GM23248 (cell line): ENCODE data around the gene EHBP1. TPM values are rescaled to one million over a fixed set of nuclear protein-coding genes. Genes with fewer than 3 reads are reported as not detected.

ENCODE experiments used
- DNase-seq: peaks from one replicate; pipeline ENCODE4 v3.0.0-alpha.2; 2015
- H2AFZ ChIP-seq: fragments of 200-600 bp; sonication (generic); 2 replicates; pipeline ENCODE4 v1.6.1; 2016; ENCODE audit warnings: antibody characterized with exemption
- H3F3A ChIP-seq: fragments of 200-600 bp; sonication (generic); 2 replicates; pipeline ENCODE4 v1.6.1; 2016; ENCODE audit warnings: mild to moderate bottlenecking, antibody characterized with exemption, mixed run types; ENCODE audit not compliant: insufficient read depth
- H3K27ac ChIP-seq: fragments of 200-600 bp; sonication (generic); 2 replicates; pipeline ENCODE4 v1.5.1; 2016; ENCODE audit warnings: mild to moderate bottlenecking
- H3K27me3 ChIP-seq: fragments of 200-600 bp; sonication (generic); replicated peaks from 2 replicates; pipeline ENCODE4 v1.6.1; 2016; ENCODE audit warnings: mild to moderate bottlenecking; ENCODE audit not compliant: insufficient read depth
- H3K36me3 ChIP-seq: fragments of 200-600 bp; sonication (generic); 2 replicates; pipeline ENCODE4 v1.6.1; 2016; ENCODE audit warnings: low read depth, mild to moderate bottlenecking
- H3K4me1 ChIP-seq: fragments of 200-600 bp; sonication (generic); 2 replicates; pipeline ENCODE4 v1.6.1; 2016; ENCODE audit warnings: mild to moderate bottlenecking; ENCODE audit not compliant: insufficient read depth
- H3K4me2 ChIP-seq: fragments of 200-600 bp; sonication (generic); one replicate; pipeline ENCODE4 v1.6.1; 2016; ENCODE audit warnings: mild to moderate bottlenecking; ENCODE audit not compliant: unreplicated experiment
- H3K4me3 ChIP-seq: fragments of 200-600 bp; sonication (generic); 2 replicates; pipeline ENCODE4 v1.5.1; 2016; ENCODE audit warnings: mild to moderate bottlenecking
- H3K79me2 ChIP-seq: fragments of 200-600 bp; sonication (generic); 2 replicates; pipeline ENCODE4 v1.6.1; 2016; ENCODE audit warnings: mild to moderate bottlenecking; ENCODE audit not compliant: insufficient read depth
- H3K9ac ChIP-seq: fragments of 200-600 bp; sonication (generic); 2 replicates; pipeline ENCODE4 v1.6.1; 2016; ENCODE audit warnings: mild to moderate bottlenecking
- H3K9me2 ChIP-seq: fragments of 200-600 bp; sonication (generic); 2 replicates; pipeline ENCODE4 v1.6.1; 2016; ENCODE audit warnings: mixed run types, mild to moderate bottlenecking, moderate library complexity; ENCODE audit not compliant: insufficient read depth
- H3K9me3 ChIP-seq: fragments of 200-600 bp; sonication (generic); one replicate; pipeline ENCODE4 v1.6.1; 2017; ENCODE audit warnings: low read depth
- H4K20me1 ChIP-seq: fragments of 200-600 bp; sonication (generic); 2 replicates; pipeline ENCODE4 v1.6.0; 2016; ENCODE audit not compliant: insufficient read depth
- EZH2 ChIP-seq: fragments of 200-600 bp; sonication (generic); IDR thresholded peaks from 2 replicates; pipeline ENCODE4 v1.6.1; 2018; ENCODE audit warnings: antibody characterized with exemption, mild to moderate bottlenecking; ENCODE audit not compliant: insufficient read depth, poor library complexity, severe bottlenecking
- EZH2phosphoT487 ChIP-seq: fragments of 200-600 bp; sonication (generic); IDR thresholded peaks from 2 replicates; pipeline ENCODE4 v1.6.1; 2018; ENCODE audit warnings: antibody characterized with exemption, moderate library complexity, mild to moderate bottlenecking, low read depth; ENCODE audit not compliant: insufficient read depth
- WGBS, 2 experiments: methylation state at CpG; one replicate each; pipeline ENCODE4 v1.1.6; 2015 to 2017; ENCODE audit warnings: low lambda C conversion rate in 2 of 2, low coverage in 1 of 2; ENCODE audit errors: missing lambda C conversion rate in 2 of 2; 5-methylcytosine and 5-hydroxymethylcytosine counted together
- in situ Hi-C: fragments of 300-500 bp; cut with MboI; formaldehyde crosslinking; loops from 2 replicates; pipeline ENCODE4 v1.15.0; 2020
- polyA plus RNA-seq: library from polyadenylated mRNA; unstranded; fragments of >200 nt; fragmentation: Nextera tagmentation; extraction: Ambion mirVana; gene quantifications from 2 replicates; pipeline ENCODE4 v1.2.1, GENCODE V29; 2016
- total RNA-seq: library from RNA; depleted of rRNA; stranded (reverse); fragments of >200 nt; shearing (Covaris generic); gene quantifications from 2 replicates; pipeline ENCODE4 v1.2.3, GENCODE V29; 2014

Gene EHBP1
- total and polyA plus RNA-seq, 2 experiments from 2014 or later = 41.3 to 56.8 TPM

- H3K9me2 ChIP-seq = no peaks in the 10 kb centered on the region
- H2AFZ ChIP-seq = no peak overlapping the region
- peaks cover 19% of the 10 kb centered on the region for H3K36me3 ChIP-seq
- H3K9ac ChIP-seq = no peak overlapping the region
- H3K79me2 ChIP-seq = peaks cover 11% of the 10 kb centered on the region
- H3K4me3 ChIP-seq = no peak overlapping the region; the same call in 1 of the 2 replicates
- H4K20me1 ChIP-seq = no peaks in the 10 kb centered on the region; the same call in 1 of the 2 replicates
- peaks cover 22% of the 10 kb centered on the region for H3K4me1 ChIP-seq
- 86 to 87% methylated on average over 5 of the region's 5 CpGs for WGBS, 2 experiments
- H3K9me3 ChIP-seq = no peaks in the 10 kb centered on the region
- in situ Hi-C loops = no loop called here
- peak overlapping the region; percentile 65 for H3K4me2 ChIP-seq
- peaks cover 55% of the 10 kb centered on the region for H3F3A ChIP-seq
- peak; percentile 88 for DNase-seq
- no peaks in the 10 kb centered on the region for H3K27me3 ChIP-seq
- peak overlapping the region; percentile 52 for H3K27ac ChIP-seq
- no peak for TF ChIP-seq EZH2
- TF ChIP-seq EZH2phosphoT487 = no peak
Observed at GRCh38 chr2:62939735-62940491, 234.4 kb downstream of the EHBP1 start.

DNA sequence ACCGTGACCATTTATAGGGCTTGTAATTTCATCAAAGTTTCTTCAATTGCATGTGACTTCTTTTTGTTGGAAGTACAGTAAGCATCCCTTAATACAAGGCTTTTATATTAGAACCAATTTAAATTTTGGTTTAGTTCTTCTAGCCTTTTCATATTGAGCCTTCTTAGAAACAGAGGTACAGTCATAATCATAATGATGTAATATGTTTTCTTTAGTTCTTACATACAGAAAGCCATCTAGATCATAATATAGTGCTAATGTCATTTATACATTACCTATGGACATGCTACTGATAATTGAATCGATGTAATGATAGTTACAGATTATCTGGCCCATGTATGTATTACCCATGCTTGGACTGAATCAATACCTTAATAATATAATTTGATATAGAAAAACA, 235.2 kb downstream of the EHBP1 start:
- H4K20me1 ChIP-seq = no peaks in the 10 kb centered on the region; the same call in 1 of the 2 replicates
- H3K4me3 ChIP-seq = no peak overlapping the region
- no peaks in the 10 kb centered on the region for H3K9me3 ChIP-seq
- no peaks in the 10 kb centered on the region for H3K27me3 ChIP-seq
- H3K9me2 ChIP-seq = no peaks in the 10 kb centered on the region
- DNase-seq = no peak
- WGBS, 2 experiments = 97 to 100% methylated on average over 2 of the region's 2 CpGs
- H3K36me3 ChIP-seq = peaks cover 21% of the 10 kb centered on the region
- no peak overlapping the region for H2AFZ ChIP-seq
- in situ Hi-C loops = no loop called here
- peaks cover 22% of the 10 kb centered on the region for H3K4me1 ChIP-seq
- TF ChIP-seq EZH2phosphoT487 = no peak
- no peak for TF ChIP-seq EZH2
- peak overlapping the region; percentile 52; the same call in 1 of the 2 replicates for H3K27ac ChIP-seq
- peaks cover 55% of the 10 kb centered on the region for H3F3A ChIP-seq
- H3K79me2 ChIP-seq = peaks cover 11% of the 10 kb centered on the region
- no peak overlapping the region for H3K9ac ChIP-seq
- no peak overlapping the region for H3K4me2 ChIP-seq

DNA sequence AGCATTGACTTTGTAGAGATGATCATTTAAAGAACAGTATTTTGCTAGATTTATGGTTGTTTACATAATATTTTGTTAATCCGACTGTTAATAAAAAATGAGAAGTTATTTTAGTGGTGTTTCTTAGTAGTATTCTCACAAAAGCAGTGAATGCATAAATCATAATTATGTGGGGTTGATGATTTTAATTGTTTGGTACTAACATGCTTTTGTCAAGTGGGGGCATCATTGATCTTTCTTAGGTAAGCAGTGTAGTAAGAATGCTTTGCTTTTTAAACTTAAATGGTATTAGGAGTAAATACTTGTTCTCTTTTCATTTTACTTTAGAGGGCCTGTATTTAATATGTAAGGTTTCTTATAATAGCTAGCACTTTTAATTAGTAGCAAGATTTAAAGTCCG, 235.9 kb downstream of the EHBP1 start:
- no peaks in the 10 kb centered on the region for H3K27me3 ChIP-seq
- H3K4me1 ChIP-seq = peaks cover 22% of the 10 kb centered on the region
- no peak for TF ChIP-seq EZH2phosphoT487
- no peak for TF ChIP-seq EZH2
- peaks cover 12% of the 10 kb centered on the region for H3K79me2 ChIP-seq
- no peak overlapping the region for H3K4me3 ChIP-seq
- no peak overlapping the region for H3K27ac ChIP-seq
- no peaks in the 10 kb centered on the region for H3K9me2 ChIP-seq
- no peak overlapping the region for H2AFZ ChIP-seq
- no peak for DNase-seq
- in situ Hi-C loops = no loop called here
- no peaks in the 10 kb centered on the region for H3K9me3 ChIP-seq
- WGBS, 2 experiments = 96 to 98% methylated on average over 2 of the region's 2 CpGs
- no peak overlapping the region for H3K4me2 ChIP-seq
- H3K36me3 ChIP-seq = peaks cover 28% of the 10 kb centered on the region
- no peaks in the 10 kb centered on the region; the same call in 1 of the 2 replicates for H4K20me1 ChIP-seq
- H3F3A ChIP-seq = peaks cover 50% of the 10 kb centered on the region
- no peak overlapping the region for H3K9ac ChIP-seq

- Histone ChIP-seq H2AFZ (no peak overlapping the region), H3K4me2 (no peak overlapping the region), H3K9ac (no peak overlapping the region), H3K4me3 (no peak overlapping the region), H3K9me2 (no peaks in the 10 kb centered on the region), H3K79me2 (peaks cover 16% of the 10 kb centered on the region), H3K27ac (no peak overlapping the region), H3K4me1 (peaks cover 10% of the 10 kb centered on the region), H3K27me3 (no peaks in the 10 kb centered on the region), H3K36me3 (peaks cover 48% of the 10 kb centered on the region), H3K9me3 (no peaks in the 10 kb centered on the region), H4K20me1 (no peaks in the 10 kb centered on the region; the same call in 1 of the 2 replicates), H3F3A (peaks cover 20% of the 10 kb centered on the region)
- TF ChIP-seq EZH2phosphoT487 (no peak), EZH2 (no peak)
- no peak for DNase-seq
- WGBS, 2 experiments = 100% methylated on average over 2 of the region's 2 CpGs
- in situ Hi-C loops = no loop called here
Observed at GRCh38 chr2:62944362-62944761, 238.8 kb downstream of the EHBP1 start.
